ENCODE results near the gene BCL2L2. TPM values are rescaled to one million over a fixed set of nuclear protein-coding genes. Genes with fewer than 3 reads are reported as not detected.

Gene BCL2L2
- total and polyA plus RNA-seq, 2 of the 8 experiments (the other 6 are each of a cell fraction or from before 2014, with no cell fraction given): 9.3 to 13.8 TPM

DNA sequence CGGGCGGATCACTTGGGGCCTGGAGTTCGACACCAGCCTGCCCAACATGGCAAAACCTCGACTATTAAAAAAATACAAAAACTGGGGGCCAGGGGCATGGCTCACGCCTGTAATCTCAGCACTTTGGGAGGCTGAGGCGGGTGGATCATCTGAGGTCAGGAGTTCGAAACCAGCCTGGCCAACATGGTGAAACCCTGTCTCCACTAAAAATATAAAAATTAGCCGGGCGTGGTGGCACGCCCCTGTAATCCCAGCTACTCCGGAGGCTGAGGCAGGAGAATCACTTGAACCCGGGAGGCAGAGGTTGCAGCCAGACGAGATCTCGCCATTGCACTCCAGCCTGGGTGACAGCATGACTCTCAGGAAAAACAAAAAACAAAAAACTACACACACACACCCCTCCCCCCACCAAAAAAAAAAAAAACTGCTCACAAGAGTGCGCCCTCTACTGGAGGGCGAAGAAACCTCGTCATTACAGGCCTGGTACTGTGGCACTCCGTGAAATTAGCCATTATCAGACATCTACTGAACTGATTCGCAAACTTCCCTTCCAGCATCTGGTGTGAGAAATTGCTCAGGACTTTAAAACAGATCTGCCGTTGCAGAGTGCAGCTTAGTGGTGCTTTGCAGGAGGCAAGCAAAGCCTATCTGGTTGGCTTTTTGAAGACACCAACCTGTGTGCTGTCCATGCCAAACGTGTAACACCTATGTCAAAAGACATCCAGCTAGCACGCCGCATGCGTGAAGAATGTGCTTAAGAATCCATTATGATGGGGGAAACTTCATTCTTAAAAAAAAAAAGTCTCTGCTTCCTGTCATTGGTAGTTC lies 11.7 kb upstream of the BCL2L2 start (continued):
- TF ChIP-seq CTCF (IDR thresholded peaks at IDR 0.05; ENCODE audit: control extremely low read depth in 1 of 3, insufficient read depth in 1 of 3, low read depth in 1 of 3, low read length in 3 of 3) (peak; percentile 64 to 80 (median 66)), ATF3 (IDR thresholded peaks at IDR 0.05; ENCODE audit: insufficient read depth, low read depth, low read length) (no peak), FOSL1 (IDR thresholded peaks at IDR 0.05; ENCODE audit: insufficient read depth, low read depth, low read length) (no peak), YY1 (IDR thresholded peaks at IDR 0.05; ENCODE audit: low read depth, low read length) (no peak)
- TF ChIP-seq, protein P1, sequence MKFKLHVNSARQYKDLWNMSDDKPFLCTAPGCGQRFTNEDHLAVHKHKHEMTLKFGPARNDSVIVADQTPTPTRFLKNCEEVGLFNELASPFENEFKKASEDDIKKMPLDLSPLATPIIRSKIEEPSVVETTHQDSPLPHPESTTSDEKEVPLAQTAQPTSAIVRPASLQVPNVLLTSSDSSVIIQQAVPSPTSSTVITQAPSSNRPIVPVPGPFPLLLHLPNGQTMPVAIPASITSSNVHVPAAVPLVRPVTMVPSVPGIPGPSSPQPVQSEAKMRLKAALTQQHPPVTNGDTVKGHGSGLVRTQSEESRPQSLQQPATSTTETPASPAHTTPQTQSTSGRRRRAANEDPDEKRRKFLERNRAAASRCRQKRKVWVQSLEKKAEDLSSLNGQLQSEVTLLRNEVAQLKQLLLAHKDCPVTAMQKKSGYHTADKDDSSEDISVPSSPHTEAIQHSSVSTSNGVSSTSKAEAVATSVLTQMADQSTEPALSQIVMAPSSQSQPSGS (IDR thresholded peaks at IDR 0.05; ENCODE audit: low read length): no peak

Measured in H1 (cell line).